Measurements from ENCODE around the gene COMT. TPM values are rescaled to one million over a fixed set of nuclear protein-coding genes. Genes with fewer than 3 reads are reported as not detected.
A peak's percentile ranks its signal among the peaks of the same experiment; 100 is the strongest.

The COMT gene
- total and polyA plus RNA-seq, 9 of the 15 experiments (the other 6 are each of a cell fraction or from before 2014, with no cell fraction given): 12.5 to 351 (median 155) TPM

DNA sequence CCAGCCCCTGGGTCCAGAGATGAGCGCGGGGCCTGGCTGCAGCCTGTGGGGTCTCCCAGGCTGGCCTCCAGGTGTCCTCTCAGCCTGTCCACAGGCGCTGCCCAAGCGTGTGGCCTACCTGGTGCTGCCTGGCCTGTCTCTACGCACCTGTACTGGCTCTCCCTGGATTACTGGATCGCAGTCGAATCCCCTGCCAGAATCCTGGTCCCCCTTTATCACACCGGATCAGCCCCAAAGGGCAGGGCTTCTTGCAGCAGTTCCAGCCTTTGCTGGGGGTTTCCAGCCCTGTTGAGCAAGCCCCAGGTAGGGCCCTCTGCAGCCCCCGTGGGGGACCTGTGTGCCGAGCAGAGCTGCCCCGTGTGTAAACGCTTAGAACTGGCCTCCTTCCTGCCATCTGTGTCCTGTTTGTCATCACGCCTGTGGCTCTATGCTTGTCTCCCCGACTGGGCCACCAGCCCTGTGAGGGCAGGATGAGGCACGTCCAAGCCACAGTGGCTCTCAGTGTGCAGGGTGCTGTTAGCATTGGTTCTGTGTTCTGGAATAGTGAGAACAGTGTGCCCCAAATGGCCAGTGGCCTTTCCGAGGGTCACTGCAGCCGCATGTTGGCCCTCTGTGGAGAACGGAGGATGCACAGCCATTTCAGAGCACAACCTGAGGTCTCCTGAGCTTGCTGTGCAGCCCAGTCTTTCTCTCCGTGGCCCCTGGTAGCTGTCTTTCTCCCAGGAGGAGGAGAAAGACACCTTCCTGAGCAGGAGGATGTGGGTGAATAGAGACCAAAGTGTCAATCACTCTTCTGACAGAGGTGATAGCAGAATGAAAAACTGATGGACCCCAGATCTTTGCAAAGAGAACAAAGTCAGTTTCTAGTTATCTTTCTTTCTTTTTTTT, 13.9 kb downstream of the COMT start (continued):
- TF ChIP-seq RERE (CRISPR knock-in tag; IDR thresholded peaks at IDR 0.05; ENCODE audit: borderline replicate concordance) (no peak), CBFA2T2 (conservative IDR thresholded peaks at IDR 0.05) (no peak), POLR2G (IDR thresholded peaks at IDR 0.05; ENCODE audit: low read depth, low read length) (peak; percentile 83), CCNT2 (IDR thresholded peaks at IDR 0.05; ENCODE audit: borderline replicate concordance, extremely low read depth, insufficient read length, low read depth, low read length) (no peak), ZBTB26 (CRISPR knock-in tag; IDR thresholded peaks at IDR 0.05) (no peak), ZKSCAN8 (CRISPR knock-in tag; IDR thresholded peaks at IDR 0.05) (no peak), NONO (IDR thresholded peaks at IDR 0.05; ENCODE audit: low read depth in 2 of 2, low read length in 1 of 2) (0 out of 4 replicates have a peak, but pooled peaks of 1 of the 2 experiments have one; percentile 18), RBM39 (optimal IDR thresholded peaks at IDR 0.05; ENCODE audit: low read depth, low read length) (no peak), POLR2A (conservative IDR thresholded peaks at IDR 0.05) (peak; percentile 61), BRCA1 (IDR thresholded peaks at IDR 0.05) (no peak), BRCA1 (CRISPR knock-in tag; IDR thresholded peaks at IDR 0.05) (no peak), HDAC6 (IDR thresholded peaks at IDR 0.05; ENCODE audit: low read depth, low read length) (peak; percentile 79; the same call in 1 of the 2 replicates), ZNF124 (CRISPR knock-in tag; IDR thresholded peaks at IDR 0.05) (no peak), YY1 (IDR thresholded peaks at IDR 0.05; ENCODE audit: borderline replicate concordance in 1 of 3, control insufficient read depth in 1 of 3, extremely low read depth in 1 of 3, insufficient read depth in 3 of 3, insufficient read length in 1 of 3, insufficient replicate concordance in 2 of 3, low read depth in 1 of 3, low read length in 2 of 3) (no peak), HNRNPL (IDR thresholded peaks at IDR 0.05; ENCODE audit: low read depth, low read length) (no peak), RB1 (IDR thresholded peaks at IDR 0.05; ENCODE audit: low read depth) (0 out of 2 replicates have a peak, but pooled peaks have one; percentile 19), ZNF436 (CRISPR knock-in tag; IDR thresholded peaks at IDR 0.05) (no peak), STAT5B (CRISPR knock-in tag; IDR thresholded peaks at IDR 0.05) (no peak), ZNF764 (CRISPR knock-in tag; IDR thresholded peaks at IDR 0.05; ENCODE audit: low read depth) (peak; percentile 40; the same call in 1 of the 2 replicates), MAFK (IDR thresholded peaks at IDR 0.05; ENCODE audit: low read length) (no peak), ZNF561 (CRISPR knock-in tag; conservative IDR thresholded peaks at IDR 0.05) (no peak), ERF (CRISPR knock-in tag; IDR thresholded peaks at IDR 0.05) (peak; percentile 1; the same call in 1 of the 2 replicates)
